HG03135 (cell line): ENCODE measurements around the gene ZNF808.
A peak's percentile ranks its signal among the peaks of the same experiment; 100 is the strongest.
"Not testable (repeated sequence)": the region's sequence is repeated elsewhere in the genome, so short reads cannot be mapped to it uniquely, and the experiment has no call there.

ENCODE experiments used
- ATAC-seq: cut with Tn5 transposase; IDR thresholded peaks from one replicate; pipeline ENCODE4 v1.9.1; 2021; ENCODE audit warnings: mild to moderate bottlenecking, moderate library complexity; ENCODE audit not compliant: unreplicated experiment

ZNF808 gene

DNA sequence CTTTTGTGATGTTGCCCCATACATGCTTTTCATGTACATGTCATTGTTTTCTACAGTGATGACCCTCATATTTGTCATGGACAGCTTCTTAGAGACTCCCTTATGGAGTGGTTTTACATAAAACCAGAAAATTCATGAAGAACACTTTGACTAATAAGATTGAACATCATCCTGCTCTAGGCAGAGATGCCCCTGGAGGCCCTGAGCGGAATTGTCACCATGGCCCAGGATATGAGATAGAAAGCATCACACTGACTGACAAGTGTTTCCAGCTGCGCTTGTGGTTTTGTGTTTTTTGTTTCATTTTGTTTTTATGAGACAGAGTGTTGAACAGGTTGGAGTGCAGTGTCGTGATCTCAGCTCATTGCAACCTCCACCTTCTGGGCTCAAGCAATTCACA is 64.8 kb downstream of the ZNF808 start:
- no peak for ATAC-seq

GRCh38 chr19:52593441-52593840 is 66.0 kb downstream of the ZNF808 start:
- not testable (repeated sequence) for ATAC-seq

DNA sequence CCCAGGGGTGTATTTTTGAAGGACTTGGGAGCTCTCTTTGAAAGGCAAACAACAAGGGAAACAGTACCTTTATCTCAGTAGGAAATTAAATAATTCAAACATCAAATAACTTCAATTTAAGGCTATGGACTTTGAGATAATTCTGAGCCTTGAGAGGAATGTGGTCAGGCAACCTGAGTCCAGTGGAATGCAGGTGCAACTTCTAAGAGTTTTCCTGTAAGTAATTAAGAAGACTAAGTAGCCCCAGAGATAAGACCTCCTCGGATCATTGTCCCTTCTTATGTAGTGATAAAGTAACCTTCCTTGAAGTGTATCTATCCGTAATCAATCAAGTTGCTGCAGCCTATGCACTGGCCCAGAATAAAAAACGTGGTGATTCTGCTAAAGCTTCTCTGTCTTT is 71.8 kb downstream of the ZNF808 start:
- no peak for ATAC-seq

DNA sequence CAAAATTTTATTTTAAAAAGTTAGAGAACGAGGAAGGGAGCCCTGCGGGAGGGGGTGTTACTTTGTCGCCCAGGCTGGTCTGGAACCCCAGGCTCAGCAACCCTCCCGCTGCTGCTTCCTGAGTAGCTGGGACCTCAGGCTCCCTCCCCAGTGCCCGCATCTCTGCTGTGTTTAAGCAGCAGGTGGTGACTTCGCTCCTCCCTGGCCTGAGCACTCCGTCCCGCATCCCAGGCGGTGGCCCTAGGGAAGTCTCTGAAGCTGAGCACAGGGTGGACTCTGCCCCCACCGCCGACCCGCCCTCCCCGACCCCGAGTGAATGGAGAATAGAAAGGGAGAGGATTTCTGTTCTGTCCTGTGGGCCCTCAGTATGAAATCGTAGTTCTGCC is 73.2 kb downstream of the ZNF808 start:
- no peak for ATAC-seq

- ATAC-seq: peak; percentile 95
Measured at GRCh38 chr19:52601025-52601973, 73.8 kb downstream of the ZNF808 start.

- not testable (repeated sequence) for ATAC-seq
Measured at GRCh38 chr19:52601974-52602366, 74.5 kb downstream of the ZNF808 start.

DNA sequence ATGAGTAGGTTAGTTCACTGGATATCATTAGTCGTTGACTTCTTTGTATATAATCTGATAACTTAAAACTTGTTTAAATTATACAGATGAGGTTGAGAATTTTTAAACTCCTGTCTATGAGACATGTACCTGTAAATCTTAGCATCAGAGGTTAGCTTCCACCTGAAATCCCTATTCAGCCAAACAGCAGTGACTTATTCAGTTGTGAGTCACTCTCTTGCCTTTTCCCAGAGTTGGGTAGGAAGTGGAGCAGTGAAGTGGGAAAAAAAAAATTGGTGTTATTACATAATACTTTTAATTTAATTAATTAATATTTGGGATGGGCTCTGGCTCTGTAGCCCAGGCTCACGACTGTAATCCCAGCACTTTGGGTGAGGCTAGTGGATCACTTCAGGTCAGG is 75.5 kb downstream of the ZNF808 start:
- no peak for ATAC-seq

DNA sequence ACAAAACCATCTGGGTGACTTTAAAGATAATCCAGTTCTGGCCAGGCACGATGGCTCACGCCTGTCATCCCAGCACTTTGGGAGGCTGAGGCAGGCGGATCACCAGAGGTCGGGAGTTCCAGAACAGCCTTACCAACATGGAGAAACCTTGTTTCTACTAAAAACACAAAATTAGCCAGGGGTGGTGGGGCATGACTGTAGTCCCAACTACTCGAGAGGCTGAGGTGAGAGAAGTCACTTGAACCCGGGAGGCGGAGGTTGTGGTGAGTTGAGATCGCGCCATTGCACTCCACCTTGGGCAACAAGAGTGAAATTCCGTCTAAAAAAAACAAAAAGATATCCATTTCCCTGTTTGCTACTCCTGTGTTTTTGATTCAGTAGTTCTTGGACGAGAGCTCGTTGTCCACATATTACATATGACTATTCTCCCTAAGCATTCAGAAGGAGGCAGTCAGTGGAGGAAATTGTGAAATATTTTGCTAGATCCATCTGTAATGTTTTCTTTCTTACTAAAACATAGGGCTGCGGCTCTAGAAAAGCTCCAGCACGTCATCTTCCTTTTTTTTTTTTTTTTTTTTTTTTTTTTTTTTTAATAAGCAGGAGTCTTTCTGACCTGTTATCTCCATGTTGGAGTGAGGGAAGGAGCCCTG is 76.2 kb downstream of the ZNF808 start:
- no peak for ATAC-seq
